GM12878 (cell line): Measurements from ENCODE around the gene ADGRV1. TPM values are rescaled to one million over a fixed set of nuclear protein-coding genes. Genes with fewer than 3 reads are reported as not detected.

Experiments used
- ATAC-seq: fragments of 200-7000 bp; cut with Tn5 transposase; 3 replicates; pipeline ENCODE4 v1.9.1; 2020; ENCODE audit warnings: mild to moderate bottlenecking, moderate library complexity
- BruUV-seq: library from RNA; stranded (reverse); fragments of 400-500 nt; replicated peaks from 2 replicates; lab custom pipeline; 2021; lab: Mats Ljungman, UMichigan
- CTCF ChIA-PET: fragments of 300-600 bp; sonication (Branson Sonifier 250); formaldehyde crosslinking; extraction: SDS; loops from one replicate; lab custom pipeline; 2021; ENCODE audit warnings: inconsistent platforms; lab: Yijun Ruan, JAX
- POLR2A ChIA-PET: fragments of 350-600 bp; formaldehyde crosslinking; extraction: SDS; loops from one replicate; lab custom pipeline; 2021; ENCODE audit warnings: inconsistent platforms; lab: Charles Lee
- RAD21 ChIA-PET: fragments of 300-600 bp; sonication (Branson Sonifier 250); formaldehyde crosslinking; loops from one replicate; lab custom pipeline; 2023; ENCODE audit warnings: antibody characterized with exemption; ENCODE audit not compliant: unreplicated experiment; lab: Charles Lee
- SMC1A ChIA-PET: fragments of 300-600 bp; sonication (Branson Sonifier 250); formaldehyde crosslinking; loops from one replicate; lab custom pipeline; 2023; ENCODE audit not compliant: unreplicated experiment, uncharacterized antibody; lab: Charles Lee
- DNase-seq: peaks from one replicate; pipeline ENCODE4 v3.0.0-alpha.2; 2011; ENCODE audit warnings: low read depth, low spot score
- FAIRE-seq: peaks from 3 replicates; lab custom pipeline; 2011; peaks lifted over from hg19 to GRCh38; lab: Jason Lieb, UNC
- H2AFZ ChIP-seq: 2 replicates; pipeline ENCODE4 v1.6.0; 2011; ENCODE audit warnings: low read depth, low read length, control low read depth; ENCODE audit not compliant: control insufficient read depth
- H3K27ac ChIP-seq: 2 replicates; pipeline ENCODE4 v1.5.1; 2011; ENCODE audit warnings: control low read depth; ENCODE audit not compliant: control insufficient read depth, insufficient read depth
- H3K27me3 ChIP-seq, 2 experiments: replicated peaks in 1 of 2; 2 replicates each; pipeline versions ENCODE4 v1.6.0 to v1.6.1; 2011; ENCODE audit warnings: low read length in 1 of 2; ENCODE audit not compliant: control insufficient read depth in 2 of 2, insufficient read depth in 2 of 2
- H3K36me3 ChIP-seq, 2 experiments: 2 replicates each; pipeline ENCODE4 v1.5.1; 2011; ENCODE audit warnings: low read length in 1 of 2; ENCODE audit not compliant: control insufficient read depth in 2 of 2, insufficient read depth in 2 of 2
- H3K4me1 ChIP-seq: 2 replicates; pipeline ENCODE4 v1.6.1; 2011; ENCODE audit warnings: mild to moderate bottlenecking, low read length, moderate library complexity, mixed read lengths; ENCODE audit not compliant: control insufficient read depth, insufficient read depth
- H3K4me2 ChIP-seq: 2 replicates; pipeline ENCODE4 v1.6.0; 2011; ENCODE audit warnings: control low read depth; ENCODE audit not compliant: control insufficient read depth, insufficient read depth
- H3K4me3 ChIP-seq: fragments of 200-600 bp; sonication (generic); 2 replicates; pipeline ENCODE4 v1.5.1; 2016
- H3K79me2 ChIP-seq: 2 replicates; pipeline ENCODE4 v1.6.0; 2011; ENCODE audit warnings: low read length; ENCODE audit not compliant: control insufficient read depth, insufficient read depth
- H3K9ac ChIP-seq: 2 replicates; pipeline ENCODE4 v1.8.0; 2011; ENCODE audit warnings: low read length, control low read depth, mixed read lengths; ENCODE audit not compliant: control insufficient read depth, insufficient read depth
- H3K9me3 ChIP-seq: replicated peaks from 3 replicates; pipeline ENCODE4 v1.5.1; 2011; ENCODE audit warnings: mild to moderate bottlenecking, low read length; ENCODE audit not compliant: control insufficient read depth, insufficient read depth
- H4K20me1 ChIP-seq: 2 replicates; pipeline ENCODE4 v1.6.0; 2011; ENCODE audit not compliant: control insufficient read depth, insufficient read depth
- BMI1 ChIP-seq: fragments of 450-650 bp; IDR thresholded peaks from 2 replicates; pipeline ENCODE4 v1.6.1; 2016; ENCODE audit warnings: mild to moderate bottlenecking, moderate library complexity, borderline replicate concordance
- POLR2AphosphoS5 ChIP-seq: IDR thresholded peaks from 2 replicates; pipeline ENCODE4 v1.6.1; 2011; ENCODE audit warnings: mild to moderate bottlenecking, low read length, inconsistent platforms
- RFX5 ChIP-seq: IDR thresholded peaks from 2 replicates; pipeline ENCODE4 v1.6.1; 2011; ENCODE audit warnings: low read depth, low read length, improper control_type of control experiment
- SMC3 ChIP-seq: IDR thresholded peaks from 2 replicates; pipeline ENCODE4 v1.6.1; 2011; ENCODE audit warnings: low read length, improper control_type of control experiment, borderline replicate concordance
- TCF12 ChIP-seq: IDR thresholded peaks from 2 replicates; pipeline ENCODE4 v1.6.1; 2011; ENCODE audit warnings: low read depth, mild to moderate bottlenecking, low read length
- YBX1 ChIP-seq: fragments of 450-650 bp; IDR thresholded peaks from 2 replicates; pipeline ENCODE4 v1.6.1; 2016; ENCODE audit warnings: antibody characterized with exemption
- WGBS: methylation state at CpG from one replicate; pipeline ENCODE4 v1.1.6; 2016; ENCODE audit warnings: low lambda C conversion rate; ENCODE audit not compliant: insufficient replicate concordance, insufficient coverage; ENCODE audit errors: missing lambda C conversion rate; 5-methylcytosine and 5-hydroxymethylcytosine counted together
- in situ Hi-C: fragments of 300-500 bp; cut with MboI; formaldehyde crosslinking; loops from 9 replicates; pipeline ENCODE4 v1.14.3; 2018; ENCODE audit warnings: mixed read lengths
- intact Hi-C: fragments of 100-400 bp; cut with micrococcal nuclease; formaldehyde crosslinking; loops from one replicate; pipeline ENCODE4 v1.14.2; 2022; ENCODE audit not compliant: unreplicated experiment
- polyA plus RNA-seq, 11 experiments: library from polyadenylated mRNA; depleted of rRNA in 4 of 11; unstranded in 6 of 11; stranded (reverse) in 5 of 11; fragments of >200 nt; fragmentation: Nextera tagmentation in 4 of 11; fragmentation: Illumina TruSeq in 1 of 11; extraction: Ambion mirVana in 4 of 11; extraction: Trizol in 1 of 11; gene quantifications; 1 replicate in 1 of 11; 2 replicates in 10 of 11; pipeline versions ENCODE4 v1.2.1 to v1.2.3, GENCODE V29; 2011 to 2016; ENCODE audit warnings: inconsistent platforms in 2 of 11, missing spikeins in 2 of 11, low read depth in 1 of 11
- total RNA-seq, 4 experiments: library from RNA; depleted of rRNA in 3 of 4; stranded (reverse); fragments of >200 nt in 3 of 4; fragmentation: Illumina TruSeq in 1 of 4; extraction: Trizol in 1 of 4; gene quantifications; 2 replicates each; pipeline versions ENCODE4 v1.2.1 to v1.2.3, GENCODE V29; 2013 to 2021
- TF ChIP-seq, protein P1 (sequence below): fragments of 450-650 bp; IDR thresholded peaks from 2 replicates; pipeline ENCODE4 v1.6.1; 2016; ENCODE audit warnings: mild to moderate bottlenecking, moderate library complexity, borderline replicate concordance
- TF ChIP-seq, protein P2 (sequence below): fragments of 450-650 bp; IDR thresholded peaks from 2 replicates; pipeline ENCODE4 v1.6.1; 2017; ENCODE audit warnings: antibody characterized with exemption, mild to moderate bottlenecking, moderate library complexity

ADGRV1 gene
- total and polyA plus RNA-seq, 10 of the 15 experiments (the other 5 are each of a cell fraction or from before 2014, with no cell fraction given), result 0.04 to 8.1 (median 0.16) TPM; not detected in 1

DNA sequence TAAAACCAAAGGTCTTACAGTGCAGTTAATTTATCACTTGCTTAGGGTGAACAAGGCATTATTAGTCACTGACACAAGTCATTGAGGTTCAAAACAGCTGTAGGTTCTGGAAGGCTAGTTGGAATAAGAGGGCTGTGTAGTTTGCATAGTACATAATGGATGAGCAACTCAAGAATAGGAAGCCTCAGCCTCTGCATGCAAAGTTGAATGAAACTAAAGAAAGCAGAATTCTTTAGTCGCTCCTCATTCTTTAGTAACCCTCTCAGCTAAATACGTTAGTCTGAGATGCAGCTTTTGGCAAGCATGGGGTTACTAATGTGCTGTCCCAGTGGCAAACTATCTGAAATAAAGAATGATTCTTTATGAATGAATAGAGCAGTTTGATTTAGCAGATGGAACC, 74.2 kb downstream of the ADGRV1 start:
- CTCF ChIA-PET, result interaction anchor here (0.6 to 1.3 kb wide), 2 partner anchors 16 to 76 kb away, joined by 3 read pairs; no protein-coding TSS in a partner anchor
- in situ Hi-C loops, result no loop called here
- Histone ChIP-seq H4K20me1 (no peaks in the 10 kb centered on the region), H3K4me3 (no peak overlapping the region), H3K27me3 (no peaks in the 10 kb centered on the region)
- TF ChIP-seq BMI1 (no peak), TCF12 (no peak)
- TF ChIP-seq, all 136 proteins: peak for 0
- FAIRE-seq, result no peak
- no peak overlapping the region for H3K27ac ChIP-seq
- H3K79me2 ChIP-seq, result no peaks in the 10 kb centered on the region
- no TSS peak for BruUV-seq
- no peak for ATAC-seq
- ChIA-PET POLR2A (interaction anchor here (0.5 to 1.3 kb wide), 2 partner anchors 8 to 19 kb away, joined by 3 to 4 read pairs; no protein-coding TSS in a partner anchor), RAD21 (interaction anchor here (0.6 kb wide), 1 partner anchor 29 kb away, joined by 3 read pairs; no protein-coding TSS in a partner anchor), SMC1A (interaction anchor here (0.8 to 2.6 kb wide), 4 partner anchors 9 to 72 kb away, joined by 3 to 16 read pairs (median 3); no protein-coding TSS in a partner anchor)
- no peak overlapping the region for H3K4me2 ChIP-seq
- no peaks in the 10 kb centered on the region for H3K36me3 ChIP-seq
- 69% methylated on average over 2 of the region's 2 CpGs for WGBS
- H3K9ac ChIP-seq, result no peak overlapping the region
- DNase-seq, result no peak
- H3K9me3 ChIP-seq, result no peaks in the 10 kb centered on the region
- intact Hi-C loops, result no loop called here
- H3K4me1 ChIP-seq, result no peaks in the 10 kb centered on the region
- no peak overlapping the region for H2AFZ ChIP-seq

DNA sequence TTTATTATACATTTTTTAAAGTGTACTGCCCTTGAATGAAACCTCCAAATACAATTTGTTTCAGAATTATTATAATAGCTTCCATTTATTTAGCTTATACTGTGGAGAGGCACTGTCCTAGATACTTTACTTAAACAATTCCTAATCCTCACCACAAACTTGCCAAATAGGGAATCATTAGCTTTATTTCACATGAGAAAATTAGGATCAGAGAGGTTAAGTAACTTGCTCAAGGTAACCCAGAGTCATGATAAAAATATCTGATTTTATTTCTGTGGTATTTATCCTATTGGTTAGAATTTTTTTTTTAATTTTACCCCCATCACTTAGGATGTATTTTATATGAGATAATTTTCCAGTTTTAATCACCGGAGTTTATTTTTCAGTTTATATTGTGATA, 78.4 kb downstream of the ADGRV1 start:
- peaks cover 13% of the 10 kb centered on the region; the same call in 1 of the 2 replicates for H3K4me1 ChIP-seq
- no peaks in the 10 kb centered on the region for H3K79me2 ChIP-seq
- SMC1A ChIA-PET, result interaction anchor here (0.6 to 1.4 kb wide), 4 partner anchors 8 to 167 kb away, joined by 3 read pairs; no protein-coding TSS in a partner anchor
- H3K36me3 ChIP-seq, result no peaks in the 10 kb centered on the region
- RAD21 ChIA-PET, result interaction anchor here (1.7 kb wide), 1 partner anchor 25 kb away, joined by 4 read pairs; no protein-coding TSS in a partner anchor
- POLR2A ChIA-PET, result interaction anchor here (0.6 to 0.7 kb wide), 2 partner anchors 32 to 969 kb away, joined by 3 to 4 read pairs; no protein-coding TSS in a partner anchor
- DNase-seq, result no peak
- no peak overlapping the region for H3K4me3 ChIP-seq
- no peak for ATAC-seq
- no peaks in the 10 kb centered on the region for H3K27me3 ChIP-seq
- no peak for FAIRE-seq
- in situ Hi-C loops, result no loop called here
- H3K27ac ChIP-seq, result no peak overlapping the region
- H3K9me3 ChIP-seq, result no peaks in the 10 kb centered on the region
- BruUV-seq, result no TSS peak
- CTCF ChIA-PET, result interaction anchor here (0.8 to 1.3 kb wide), 4 partner anchors 26 to 32 kb away, joined by 3 to 4 read pairs (median 3); no protein-coding TSS in a partner anchor
- H3K9ac ChIP-seq, result no peak overlapping the region
- WGBS, result 46% methylated on average over 1 of the region's 1 CpG
- no peak overlapping the region for H3K4me2 ChIP-seq
- intact Hi-C loops, result no loop called here
- no peak overlapping the region; the same call in 1 of the 2 replicates for H2AFZ ChIP-seq
- H4K20me1 ChIP-seq, result no peaks in the 10 kb centered on the region
- no peak for TF ChIP-seq YBX1
- TF ChIP-seq POLR2AphosphoS5, result no peak
- TF ChIP-seq RFX5, result no peak
- TF ChIP-seq SMC3, result no peak
- TF ChIP-seq, protein P1, sequence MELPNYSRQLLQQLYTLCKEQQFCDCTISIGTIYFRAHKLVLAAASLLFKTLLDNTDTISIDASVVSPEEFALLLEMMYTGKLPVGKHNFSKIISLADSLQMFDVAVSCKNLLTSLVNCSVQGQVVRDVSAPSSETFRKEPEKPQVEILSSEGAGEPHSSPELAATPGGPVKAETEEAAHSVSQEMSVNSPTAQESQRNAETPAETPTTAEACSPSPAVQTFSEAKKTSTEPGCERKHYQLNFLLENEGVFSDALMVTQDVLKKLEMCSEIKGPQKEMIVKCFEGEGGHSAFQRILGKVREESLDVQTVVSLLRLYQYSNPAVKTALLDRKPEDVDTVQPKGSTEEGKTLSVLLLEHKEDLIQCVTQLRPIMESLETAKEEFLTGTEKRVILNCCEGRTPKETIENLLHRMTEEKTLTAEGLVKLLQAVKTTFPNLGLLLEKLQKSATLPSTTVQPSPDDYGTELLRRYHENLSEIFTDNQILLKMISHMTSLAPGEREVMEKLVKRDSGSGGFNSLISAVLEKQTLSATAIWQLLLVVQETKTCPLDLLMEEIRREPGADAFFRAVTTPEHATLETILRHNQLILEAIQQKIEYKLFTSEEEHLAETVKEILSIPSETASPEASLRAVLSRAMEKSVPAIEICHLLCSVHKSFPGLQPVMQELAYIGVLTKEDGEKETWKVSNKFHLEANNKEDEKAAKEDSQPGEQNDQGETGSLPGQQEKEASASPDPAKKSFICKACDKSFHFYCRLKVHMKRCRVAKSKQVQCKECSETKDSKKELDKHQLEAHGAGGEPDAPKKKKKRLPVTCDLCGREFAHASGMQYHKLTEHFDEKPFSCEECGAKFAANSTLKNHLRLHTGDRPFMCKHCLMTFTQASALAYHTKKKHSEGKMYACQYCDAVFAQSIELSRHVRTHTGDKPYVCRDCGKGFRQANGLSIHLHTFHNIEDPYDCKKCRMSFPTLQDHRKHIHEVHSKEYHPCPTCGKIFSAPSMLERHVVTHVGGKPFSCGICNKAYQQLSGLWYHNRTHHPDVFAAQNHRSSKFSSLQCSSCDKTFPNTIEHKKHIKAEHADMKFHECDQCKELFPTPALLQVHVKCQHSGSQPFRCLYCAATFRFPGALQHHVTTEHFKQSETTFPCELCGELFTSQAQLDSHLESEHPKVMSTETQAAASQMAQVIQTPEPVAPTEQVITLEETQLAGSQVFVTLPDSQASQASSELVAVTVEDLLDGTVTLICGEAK, result no peak
- TF ChIP-seq, protein P2, sequence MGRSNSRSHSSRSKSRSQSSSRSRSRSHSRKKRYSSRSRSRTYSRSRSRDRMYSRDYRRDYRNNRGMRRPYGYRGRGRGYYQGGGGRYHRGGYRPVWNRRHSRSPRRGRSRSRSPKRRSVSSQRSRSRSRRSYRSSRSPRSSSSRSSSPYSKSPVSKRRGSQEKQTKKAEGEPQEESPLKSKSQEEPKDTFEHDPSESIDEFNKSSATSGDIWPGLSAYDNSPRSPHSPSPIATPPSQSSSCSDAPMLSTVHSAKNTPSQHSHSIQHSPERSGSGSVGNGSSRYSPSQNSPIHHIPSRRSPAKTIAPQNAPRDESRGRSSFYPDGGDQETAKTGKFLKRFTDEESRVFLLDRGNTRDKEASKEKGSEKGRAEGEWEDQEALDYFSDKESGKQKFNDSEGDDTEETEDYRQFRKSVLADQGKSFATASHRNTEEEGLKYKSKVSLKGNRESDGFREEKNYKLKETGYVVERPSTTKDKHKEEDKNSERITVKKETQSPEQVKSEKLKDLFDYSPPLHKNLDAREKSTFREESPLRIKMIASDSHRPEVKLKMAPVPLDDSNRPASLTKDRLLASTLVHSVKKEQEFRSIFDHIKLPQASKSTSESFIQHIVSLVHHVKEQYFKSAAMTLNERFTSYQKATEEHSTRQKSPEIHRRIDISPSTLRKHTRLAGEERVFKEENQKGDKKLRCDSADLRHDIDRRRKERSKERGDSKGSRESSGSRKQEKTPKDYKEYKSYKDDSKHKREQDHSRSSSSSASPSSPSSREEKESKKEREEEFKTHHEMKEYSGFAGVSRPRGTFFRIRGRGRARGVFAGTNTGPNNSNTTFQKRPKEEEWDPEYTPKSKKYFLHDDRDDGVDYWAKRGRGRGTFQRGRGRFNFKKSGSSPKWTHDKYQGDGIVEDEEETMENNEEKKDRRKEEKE, result no peak
